IMR-90 (cell line): ENCODE results near the gene CDCA4. TPM values are rescaled to one million over a fixed set of nuclear protein-coding genes. Genes with fewer than 3 reads are reported as not detected.

Experiments
- ATAC-seq: fragments of 200-7000 bp; cut with Tn5 transposase; 2 replicates; pipeline ENCODE4 v1.9.1; 2020; ENCODE audit warnings: low read depth, mild to moderate bottlenecking, moderate library complexity
- BruUV-seq: library from RNA; stranded (reverse); fragments of 400-500 nt; replicated peaks from 2 replicates; lab custom pipeline; 2021; lab: Mats Ljungman, UMichigan
- CTCF ChIA-PET: fragments of 300-600 bp; formaldehyde crosslinking; extraction: SDS; loops from one replicate; lab custom pipeline; 2021; ENCODE audit warnings: antibody characterized with exemption; lab: Yijun Ruan, JAX
- POLR2A ChIA-PET: fragments of 300-600 bp; sonication (Branson Sonifier 250); formaldehyde crosslinking; loops from one replicate; lab custom pipeline; 2022; ENCODE audit warnings: antibody characterized with exemption; ENCODE audit not compliant: unreplicated experiment; lab: Charles Lee
- DNase-seq: peaks from one replicate; pipeline ENCODE4 v3.0.0; 2013
- H2AFZ ChIP-seq: replicated peaks from 2 replicates; pipeline ENCODE3; 2013; ENCODE audit warnings: low read length, mild to moderate bottlenecking; ENCODE audit not compliant: poor library complexity
- H2AK5ac ChIP-seq: 2 replicates; pipeline ENCODE4 v1.6.1; 2013; ENCODE audit warnings: low read depth, low read length, inconsistent platforms
- H2AK9ac ChIP-seq: replicated peaks from 2 replicates; pipeline ENCODE3; 2013; ENCODE audit warnings: mild to moderate bottlenecking, low read depth, low read length, moderate library complexity; ENCODE audit not compliant: poor library complexity
- H2BK120ac ChIP-seq: 2 replicates; pipeline ENCODE4 v1.6.1; 2013; ENCODE audit warnings: low read depth, low read length, inconsistent platforms
- H2BK15ac ChIP-seq: 3 replicates; pipeline ENCODE4 v1.6.1; 2013; ENCODE audit warnings: low read depth, low read length, inconsistent platforms
- H2BK20ac ChIP-seq: 2 replicates; pipeline ENCODE4 v1.6.1; 2013; ENCODE audit warnings: low read depth, mild to moderate bottlenecking, inconsistent platforms, low read length, moderate library complexity
- H2BK5ac ChIP-seq: 2 replicates; pipeline ENCODE4 v1.6.1; 2013; ENCODE audit warnings: mild to moderate bottlenecking, low read depth, low read length, inconsistent platforms; ENCODE audit not compliant: poor library complexity, severe bottlenecking
- H3K14ac ChIP-seq: replicated peaks from 2 replicates; pipeline ENCODE4 v1.6.1; 2013; ENCODE audit warnings: low read depth, low read length, inconsistent platforms
- H3K18ac ChIP-seq: 2 replicates; pipeline ENCODE4 v1.6.1; 2013; ENCODE audit warnings: low read depth, low read length, control low read depth
- H3K23ac ChIP-seq: 2 replicates; pipeline ENCODE4 v1.6.1; 2013; ENCODE audit warnings: low read depth, low read length, inconsistent platforms
- H3K27ac ChIP-seq: 2 replicates; pipeline ENCODE4 v1.5.1; 2013; ENCODE audit warnings: mild to moderate bottlenecking, control low read depth, low read length; ENCODE audit not compliant: insufficient read depth
- H3K27me3 ChIP-seq: 2 replicates; pipeline ENCODE4 v1.6.1; 2013; ENCODE audit warnings: low read length; ENCODE audit not compliant: control insufficient read depth, insufficient read depth
- H3K36me3 ChIP-seq: 2 replicates; pipeline ENCODE4 v1.6.1; 2013; ENCODE audit warnings: low read length, mixed read lengths; ENCODE audit not compliant: control insufficient read depth, insufficient read depth
- H3K4ac ChIP-seq: 2 replicates; pipeline ENCODE4 v1.6.1; 2013; ENCODE audit warnings: low read depth, low read length, inconsistent platforms
- H3K4me1 ChIP-seq: 2 replicates; pipeline ENCODE4 v1.6.1; 2013; ENCODE audit warnings: low read length, mixed read lengths; ENCODE audit not compliant: control insufficient read depth, insufficient read depth
- H3K4me2 ChIP-seq: 2 replicates; pipeline ENCODE4 v1.6.1; 2013; ENCODE audit warnings: low read depth, mild to moderate bottlenecking, control low read depth, low read length, moderate library complexity
- H3K4me3 ChIP-seq: 2 replicates; pipeline ENCODE4 v1.5.1; 2013; ENCODE audit warnings: low read depth, mild to moderate bottlenecking, control low read depth, low read length, moderate library complexity; ENCODE audit not compliant: insufficient read depth
- H3K56ac ChIP-seq: 2 replicates; pipeline ENCODE4 v1.6.1; 2013; ENCODE audit warnings: low read length, inconsistent platforms; ENCODE audit not compliant: insufficient read depth; ENCODE audit errors: extremely low read depth
- H3K79me1 ChIP-seq, 2 experiments: 2 replicates each; pipeline ENCODE4 v1.6.1; 2013; ENCODE audit warnings: low read length in 2 of 2, inconsistent platforms in 1 of 2, low read depth in 1 of 2
- H3K9ac ChIP-seq: 2 replicates; pipeline ENCODE4 v1.6.1; 2013; ENCODE audit warnings: low read depth, low read length, control low read depth
- H3K9me1 ChIP-seq: 2 replicates; pipeline ENCODE4 v1.6.1; 2013; ENCODE audit warnings: low read length, inconsistent platforms; ENCODE audit not compliant: insufficient read depth
- H3K9me3 ChIP-seq: 2 replicates; pipeline ENCODE4 v1.6.1; 2013; ENCODE audit warnings: low read length; ENCODE audit not compliant: control insufficient read depth, insufficient read depth
- H4K20me1 ChIP-seq: 2 replicates; pipeline ENCODE4 v1.6.1; 2013; ENCODE audit warnings: low read length, inconsistent platforms; ENCODE audit not compliant: insufficient read depth
- H4K5ac ChIP-seq: 2 replicates; pipeline ENCODE4 v1.6.1; 2013; ENCODE audit warnings: mild to moderate bottlenecking, low read depth, low read length, control low read depth
- H4K8ac ChIP-seq, 2 experiments: 2 replicates each; pipeline ENCODE4 v1.6.1; 2013; ENCODE audit warnings: low read depth in 2 of 2, low read length in 2 of 2, control low read depth in 1 of 2, inconsistent platforms in 1 of 2
- H4K91ac ChIP-seq: 2 replicates; pipeline ENCODE4 v1.6.1; 2013; ENCODE audit warnings: low read depth, low read length, inconsistent platforms; ENCODE audit not compliant: insufficient read depth
- BHLHE40 ChIP-seq: fragments of 150-350 bp; IDR thresholded peaks from 2 replicates; pipeline ENCODE4 v1.6.1; 2016; ENCODE audit warnings: mild to moderate bottlenecking, low read depth, low read length
- CEBPB ChIP-seq: IDR thresholded peaks from 2 replicates; pipeline ENCODE4 v1.6.1; 2012; ENCODE audit warnings: low read depth, low read length, improper control_type of control experiment
- CHD1 ChIP-seq: IDR thresholded peaks from 2 replicates; pipeline ENCODE4 v1.6.1; 2012; ENCODE audit warnings: low read depth, low read length, improper control_type of control experiment
- FOS ChIP-seq: fragments of 150-350 bp; IDR thresholded peaks from 2 replicates; pipeline ENCODE4 v1.6.1; 2016; ENCODE audit warnings: low read depth, low read length
- MAFK ChIP-seq: IDR thresholded peaks from 2 replicates; pipeline ENCODE4 v1.6.1; 2012; ENCODE audit warnings: low read depth, low read length, improper control_type of control experiment
- MAZ ChIP-seq: IDR thresholded peaks from 2 replicates; pipeline ENCODE4 v1.6.1; 2012; ENCODE audit warnings: low read depth, mild to moderate bottlenecking, low read length, improper control_type of control experiment, moderate library complexity, borderline replicate concordance
- MXI1 ChIP-seq: IDR thresholded peaks from 2 replicates; pipeline ENCODE4 v1.6.1; 2012; ENCODE audit warnings: low read depth, mild to moderate bottlenecking, low read length, moderate library complexity, borderline replicate concordance
- NFE2L2 ChIP-seq: fragments of 150-350 bp; IDR thresholded peaks from 2 replicates; pipeline ENCODE4 v1.6.1; 2016; ENCODE audit warnings: low read depth, mild to moderate bottlenecking, low read length
- POLR2A ChIP-seq: IDR thresholded peaks from 2 replicates; pipeline ENCODE4 v1.6.1; 2012; ENCODE audit warnings: mild to moderate bottlenecking, low read depth, low read length
- RAD21 ChIP-seq: IDR thresholded peaks from 2 replicates; pipeline ENCODE4 v1.6.1; 2012; ENCODE audit warnings: low read length, improper control_type of control experiment
- RCOR1 ChIP-seq: IDR thresholded peaks from 2 replicates; pipeline ENCODE4 v1.6.1; 2012; ENCODE audit warnings: mild to moderate bottlenecking, low read length, improper control_type of control experiment; ENCODE audit not compliant: insufficient replicate concordance
- SMC3 ChIP-seq: fragments of 150-350 bp; IDR thresholded peaks from 2 replicates; pipeline ENCODE4 v1.6.1; 2016; ENCODE audit warnings: low read depth, mild to moderate bottlenecking, antibody characterized with exemption, low read length, moderate library complexity
- WGBS, 2 experiments: methylation state at CpG; one replicate each; pipeline versions ENCODE4 v1.1.5 to v1.1.7; 2013; ENCODE audit warnings: missing lambda C conversion rate in 2 of 2; ENCODE audit not compliant: insufficient read length in 1 of 2; ENCODE audit errors: extremely low coverage in 2 of 2; 5-methylcytosine and 5-hydroxymethylcytosine counted together
- dilution Hi-C: fragments of 300-500 bp; cut with HindIII; formaldehyde crosslinking; loops from one replicate; pipeline ENCODE4 v1.14.3; 2018; ENCODE audit warnings: low sequenced_read_pairs; ENCODE audit not compliant: unreplicated experiment
- in situ Hi-C: fragments of 300-500 bp; cut with MboI; formaldehyde crosslinking; loops from 3 replicates; pipeline ENCODE4 v1.14.3; 2019; ENCODE audit warnings: low sequenced_read_pairs, inconsistent platforms, mixed read lengths
- intact Hi-C: fragments of 100-400 bp; cut with micrococcal nuclease; formaldehyde crosslinking; loops from 2 replicates; pipeline ENCODE4 v1.10.0; 2022
- polyA plus RNA-seq, 3 experiments: library from polyadenylated mRNA; depleted of rRNA; stranded (reverse); fragments of >200 nt; gene quantifications; 2 replicates each; pipeline ENCODE4 v1.2.3, GENCODE V29; 2012; ENCODE audit warnings: low replicate concordance in 1 of 3
- total RNA-seq: library from RNA; depleted of rRNA; stranded (reverse); fragments of >200 nt; gene quantifications from 2 replicates; pipeline ENCODE4 v1.2.3, GENCODE V29; 2012
- TF ChIP-seq, protein P1 (sequence below): fragments of 150-350 bp; IDR thresholded peaks from 2 replicates; pipeline ENCODE4 v1.6.1; 2016; ENCODE audit warnings: low read depth, mild to moderate bottlenecking, low read length, moderate library complexity, borderline replicate concordance
- TF ChIP-seq, protein P2 (sequence below): fragments of 150-350 bp; IDR thresholded peaks from 2 replicates; pipeline ENCODE4 v1.6.1; 2017; ENCODE audit warnings: mild to moderate bottlenecking, antibody characterized with exemption, low read length, low read depth

The CDCA4 gene
- total and polyA plus RNA-seq, 2 of the 4 experiments (the other 2 are of a cell fraction): 17.7 to 18.6 TPM

DNA sequence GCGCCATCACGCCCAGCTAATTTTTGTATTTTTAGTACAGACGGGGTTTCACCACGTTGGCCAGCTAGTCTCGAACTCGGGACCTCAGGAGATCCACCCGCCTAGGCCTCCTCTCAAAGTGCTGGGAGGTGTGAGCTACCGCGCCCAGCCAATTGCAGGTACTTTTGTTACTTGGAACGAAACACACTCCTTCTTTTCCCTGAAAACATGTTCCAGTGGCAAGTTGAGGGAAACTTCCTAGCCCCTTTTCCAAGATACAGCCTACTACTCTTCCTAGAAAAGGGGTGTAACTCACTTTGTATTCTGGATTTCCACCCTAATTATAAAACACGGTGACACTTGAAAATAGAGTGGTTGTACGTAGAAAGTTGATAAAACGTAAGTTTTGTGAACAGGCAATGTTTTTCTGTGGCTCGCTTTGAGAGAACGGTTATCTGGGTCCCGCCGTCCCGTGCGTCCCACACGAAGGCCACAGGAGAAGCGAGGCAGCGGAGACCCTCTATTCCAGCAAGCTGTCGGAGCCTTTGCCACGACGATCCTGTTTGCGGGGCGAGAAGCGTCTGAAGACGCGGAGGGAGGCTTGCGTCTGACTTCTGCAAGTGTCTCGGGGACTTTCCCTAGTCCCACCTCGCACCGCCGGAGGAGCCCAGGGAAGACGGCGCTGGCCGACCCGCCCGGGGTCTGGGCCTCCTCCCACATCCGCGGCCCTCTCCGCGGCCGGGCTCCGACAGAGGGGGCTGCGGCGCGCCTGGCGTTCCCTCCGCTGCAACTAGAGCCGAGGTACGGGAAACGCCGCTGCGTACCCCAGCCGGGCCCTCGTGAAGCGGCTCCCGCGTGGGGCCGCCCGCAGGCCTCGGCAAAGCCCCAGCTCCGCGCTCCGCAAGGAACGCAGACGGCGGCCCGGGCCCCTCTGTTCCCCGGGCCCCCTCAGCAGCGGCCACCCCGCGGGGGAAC is 745 bp downstream of the CDCA4 start:
- peak; percentile 49 for DNase-seq
- CTCF ChIA-PET: interaction anchor here (1.0 to 1.5 kb wide), 2 partner anchors 20 to 25 kb away, joined by 4 read pairs; no protein-coding TSS in a partner anchor
- intact Hi-C loops: loop anchor here (2.0 kb wide), 1 partner anchor 43 kb away; no protein-coding TSS in a partner anchor
- TF ChIP-seq MXI1: no peak
- no peak for TF ChIP-seq MAFK
- TF ChIP-seq MAZ: peak; percentile 44; the same call in 1 of the 2 replicates
- no peak for TF ChIP-seq NFE2L2
- TF ChIP-seq, protein P1, sequence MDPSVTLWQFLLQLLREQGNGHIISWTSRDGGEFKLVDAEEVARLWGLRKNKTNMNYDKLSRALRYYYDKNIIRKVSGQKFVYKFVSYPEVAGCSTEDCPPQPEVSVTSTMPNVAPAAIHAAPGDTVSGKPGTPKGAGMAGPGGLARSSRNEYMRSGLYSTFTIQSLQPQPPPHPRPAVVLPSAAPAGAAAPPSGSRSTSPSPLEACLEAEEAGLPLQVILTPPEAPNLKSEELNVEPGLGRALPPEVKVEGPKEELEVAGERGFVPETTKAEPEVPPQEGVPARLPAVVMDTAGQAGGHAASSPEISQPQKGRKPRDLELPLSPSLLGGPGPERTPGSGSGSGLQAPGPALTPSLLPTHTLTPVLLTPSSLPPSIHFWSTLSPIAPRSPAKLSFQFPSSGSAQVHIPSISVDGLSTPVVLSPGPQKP: no peak
- TF ChIP-seq SMC3: no peak
- TF ChIP-seq CEBPB: no peak
- no peak for TF ChIP-seq BHLHE40
- no peak for TF ChIP-seq RCOR1
- no peak for TF ChIP-seq POLR2A
- no peak for TF ChIP-seq CHD1
- TF ChIP-seq, protein P2, sequence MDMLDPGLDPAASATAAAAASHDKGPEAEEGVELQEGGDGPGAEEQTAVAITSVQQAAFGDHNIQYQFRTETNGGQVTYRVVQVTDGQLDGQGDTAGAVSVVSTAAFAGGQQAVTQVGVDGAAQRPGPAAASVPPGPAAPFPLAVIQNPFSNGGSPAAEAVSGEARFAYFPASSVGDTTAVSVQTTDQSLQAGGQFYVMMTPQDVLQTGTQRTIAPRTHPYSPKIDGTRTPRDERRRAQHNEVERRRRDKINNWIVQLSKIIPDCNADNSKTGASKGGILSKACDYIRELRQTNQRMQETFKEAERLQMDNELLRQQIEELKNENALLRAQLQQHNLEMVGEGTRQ: no peak
- TF ChIP-seq FOS: no peak
- peak; percentile 27 for TF ChIP-seq RAD21

More for the DNA sequence above, 745 bp downstream of the CDCA4 start:
- H3K4me1 ChIP-seq: peaks cover 17% of the 10 kb centered on the region
- H2AK9ac ChIP-seq: peak overlapping the region; percentile 89
- no peaks in the 10 kb centered on the region for H3K9me3 ChIP-seq
- no peaks in the 10 kb centered on the region for H3K36me3 ChIP-seq
- H3K27ac ChIP-seq: peak overlapping the region; percentile 89
- POLR2A ChIA-PET: interaction anchor here (0.7 to 1.3 kb wide), 2 partner anchors 35 to 305 kb away, joined by 3 to 4 read pairs; partner anchors contain the start of gene CLBA1
- H2AK5ac ChIP-seq: peak overlapping the region; percentile 42; the same call in 1 of the 2 replicates
- H3K23ac ChIP-seq: peak overlapping the region; percentile 85
- peak overlapping the region; percentile 48; the same call in 1 of the 2 replicates for H4K91ac ChIP-seq
- peak overlapping the region; percentile 84 for H3K56ac ChIP-seq
- H4K5ac ChIP-seq: peak overlapping the region; percentile 56
- ATAC-seq: peak; percentile 12
- no peak overlapping the region for H2BK120ac ChIP-seq
- peak overlapping the region; percentile 96 for H3K4me2 ChIP-seq
- dilution Hi-C loops: no loop called here
- peak overlapping the region; percentile 52 for H3K4ac ChIP-seq
- peak overlapping the region; percentile 60 for H2BK5ac ChIP-seq
- peaks cover 37% of the 10 kb centered on the region for H4K20me1 ChIP-seq
- H2AFZ ChIP-seq: peak overlapping the region; percentile 89
- no peak overlapping the region for H3K18ac ChIP-seq
- H3K9ac ChIP-seq: peak overlapping the region; percentile 96
- no peak overlapping the region for H2BK15ac ChIP-seq
- H3K14ac ChIP-seq: peak overlapping the region; percentile 81
- BruUV-seq: no TSS peak
- peaks cover 14% of the 10 kb centered on the region for H3K9me1 ChIP-seq
- in situ Hi-C loops: no loop called here
- no peak overlapping the region for H2BK20ac ChIP-seq
- H3K4me3 ChIP-seq: peak overlapping the region; percentile 91
- no peaks in the 10 kb centered on the region for H3K27me3 ChIP-seq
- H4K8ac ChIP-seq: peak overlapping the region; percentile 61 to 67; a peak in 3 of 4 replicates
- 2% methylated on average over 27 of the region's 75 CpGs; no CpG with 5 or more reads in 1 of the 2 experiments for WGBS, 2 experiments
- H3K79me1 ChIP-seq: peaks cover 10 to 27% of the 10 kb centered on the region in 2 experiments; a peak in 3 of 4 replicates
